GM18517 (cell line): ENCODE results near the gene TAL1.

Experiments used
- ATAC-seq: cut with Tn5 transposase; IDR thresholded peaks from one replicate; pipeline ENCODE4 v1.9.1; 2021; ENCODE audit warnings: mild to moderate bottlenecking, moderate library complexity; ENCODE audit not compliant: unreplicated experiment

Gene TAL1

DNA sequence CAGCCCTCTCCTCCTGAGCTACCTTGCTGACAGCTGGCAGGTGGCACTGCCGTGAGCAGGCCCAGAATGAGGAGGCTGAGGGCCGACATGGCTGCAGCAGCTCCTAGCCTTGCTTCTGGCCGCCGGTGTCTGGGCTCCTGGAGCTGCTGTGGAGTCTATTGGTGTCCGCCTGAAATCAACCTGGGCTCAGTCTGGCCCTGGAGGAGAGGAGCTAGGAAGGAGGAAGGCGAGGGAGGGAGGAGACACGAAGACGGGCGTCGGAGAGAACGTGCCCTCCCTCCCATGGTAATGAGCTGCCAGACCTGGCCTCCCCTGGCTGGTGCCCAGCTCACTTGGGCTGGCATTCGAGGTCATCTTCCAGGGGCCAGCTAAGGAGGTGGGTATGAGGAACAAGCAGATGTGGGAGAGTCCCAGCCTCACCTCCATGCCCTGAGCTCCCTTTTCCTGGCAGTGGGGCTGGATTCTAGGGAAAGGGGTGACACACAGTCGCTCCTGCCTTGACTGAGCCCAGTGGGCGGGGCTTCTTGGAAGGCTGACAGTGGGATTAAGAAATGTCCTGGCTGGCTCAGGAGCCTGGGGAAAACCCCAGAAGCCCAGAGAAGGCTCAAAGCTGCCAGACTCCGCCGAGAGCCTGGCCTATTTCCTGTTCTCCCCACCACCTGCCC lies 42.0 kb downstream of the TAL1 start, which contains the start of gene PDZK1IP1:
TSS of gene PDZK1IP1 (minus strand) at position 193 of the 665 bp plus-strand sequence. CDS start at position 89, 104 bp downstream.
- ATAC-seq = no peak

DNA sequence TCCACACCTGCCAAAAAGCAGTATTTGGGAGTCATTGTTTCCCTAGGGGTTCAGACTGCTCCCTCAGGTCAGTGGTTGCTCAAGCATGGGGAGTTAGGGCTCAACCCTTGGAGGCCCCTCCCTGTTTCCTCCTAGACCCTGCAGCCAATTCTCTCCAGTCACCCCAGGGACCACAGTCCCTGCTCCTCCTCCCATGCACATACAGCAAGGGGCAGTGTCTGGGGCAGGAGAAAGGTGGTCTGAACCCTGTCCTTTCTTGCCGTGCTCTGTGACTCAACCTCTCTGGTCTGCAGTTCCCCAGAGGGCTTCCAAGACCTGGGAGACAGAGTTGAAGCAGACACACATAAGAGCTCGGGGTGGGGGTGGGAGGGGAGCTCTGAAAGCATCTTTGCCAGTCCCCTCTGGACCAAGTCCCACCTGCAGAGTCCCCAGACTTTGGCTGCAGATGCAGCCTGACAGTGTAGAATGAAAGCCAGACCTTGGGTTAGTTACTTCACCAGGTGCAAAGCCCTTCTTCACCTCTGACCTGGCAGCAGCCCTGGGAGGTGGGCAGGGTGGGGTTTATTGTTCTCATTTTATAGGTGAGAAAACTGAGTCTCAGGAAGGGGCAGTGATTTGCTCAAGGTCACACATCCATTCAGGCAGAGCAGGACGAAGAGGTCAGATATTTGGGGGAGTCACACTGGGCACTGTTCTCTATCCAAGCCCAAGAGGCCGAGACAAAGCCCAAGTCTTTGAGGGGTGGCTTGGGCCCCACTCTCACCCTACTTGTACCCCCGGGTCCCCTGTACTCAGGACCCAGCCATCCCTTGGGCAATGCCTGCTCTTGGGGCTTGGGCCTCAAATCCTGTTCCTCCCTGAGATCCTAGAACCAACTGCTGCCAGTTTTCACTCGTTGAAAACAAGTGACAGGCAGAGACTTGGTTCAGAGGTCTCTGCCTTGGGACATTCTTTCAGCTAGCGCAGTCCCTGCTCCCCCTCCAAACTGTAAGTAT lies 42.9 kb downstream of the TAL1 start:
- ATAC-seq = no peak

DNA sequence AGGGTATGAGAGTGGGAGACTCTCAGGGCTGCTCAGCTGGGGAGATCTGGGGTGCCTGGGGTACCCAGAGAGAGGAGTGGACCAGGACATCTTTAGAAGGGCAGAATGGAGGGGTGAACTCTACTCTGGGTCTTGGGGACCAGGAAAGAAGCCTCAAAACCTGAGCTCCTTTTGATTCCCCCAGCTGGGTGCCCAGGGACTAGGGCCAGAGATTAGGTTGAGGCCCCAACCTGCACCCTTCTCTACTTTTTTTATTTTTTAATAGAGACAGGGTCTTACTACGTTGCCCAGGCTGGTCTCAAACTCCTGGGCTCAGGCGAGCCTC lies 44.1 kb downstream of the TAL1 start:
- ATAC-seq = no peak

GRCh38 chr1:47187231-47187925 lies 44.6 kb downstream of the TAL1 start:
- ATAC-seq = no peak

DNA sequence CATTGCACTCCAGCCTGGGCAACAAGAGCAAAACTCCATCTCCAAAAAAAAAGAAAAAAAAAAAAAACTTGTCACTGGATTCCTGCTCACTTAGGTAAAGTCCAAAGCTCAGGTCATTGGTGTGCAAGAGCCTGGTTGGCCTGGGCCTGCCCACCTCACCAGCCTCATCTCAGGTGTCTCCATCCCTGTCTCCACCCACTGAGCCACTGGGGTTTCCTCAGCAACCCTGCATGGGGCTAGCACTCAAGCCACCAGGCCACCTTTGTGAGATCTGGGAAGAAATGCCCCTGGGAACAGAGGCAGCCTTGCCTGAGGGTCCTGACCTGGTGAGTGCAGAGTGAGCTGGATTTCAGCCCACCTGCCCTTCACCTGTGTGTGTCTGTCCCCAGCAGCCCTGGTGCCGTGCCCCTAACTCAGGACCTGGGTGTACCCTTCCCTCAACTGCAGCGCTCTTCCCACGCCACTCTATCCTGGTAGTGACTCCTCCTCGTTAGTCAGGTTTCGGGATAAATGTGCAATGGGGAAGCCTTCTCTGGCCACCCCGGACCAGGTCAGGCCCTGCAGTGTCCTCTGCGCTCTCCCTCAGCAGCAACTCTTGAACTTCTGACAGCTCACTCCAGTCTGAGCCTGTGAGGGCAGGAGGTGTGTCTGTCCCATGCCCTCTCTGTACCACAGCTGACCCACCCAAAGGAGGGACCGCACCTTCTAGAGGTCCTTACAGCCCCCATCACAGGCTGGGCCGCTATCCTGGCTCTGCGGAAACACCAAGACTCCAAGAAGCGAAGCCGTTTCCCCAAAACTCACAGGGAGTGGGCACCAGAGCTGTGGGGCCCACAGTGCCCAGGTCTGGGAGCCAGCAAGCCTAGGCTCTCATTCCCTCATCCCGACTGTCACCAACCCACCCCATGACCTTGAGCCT lies 45.5 kb downstream of the TAL1 start:
- no peak for ATAC-seq

GRCh38 chr1:47184822-47185677 lies 47.0 kb downstream of the TAL1 start:
- no peak for ATAC-seq

- no peak for ATAC-seq
These were observed 47.8 kb downstream of the TAL1 start for GRCh38 chr1:47184090-47184821.

DNA sequence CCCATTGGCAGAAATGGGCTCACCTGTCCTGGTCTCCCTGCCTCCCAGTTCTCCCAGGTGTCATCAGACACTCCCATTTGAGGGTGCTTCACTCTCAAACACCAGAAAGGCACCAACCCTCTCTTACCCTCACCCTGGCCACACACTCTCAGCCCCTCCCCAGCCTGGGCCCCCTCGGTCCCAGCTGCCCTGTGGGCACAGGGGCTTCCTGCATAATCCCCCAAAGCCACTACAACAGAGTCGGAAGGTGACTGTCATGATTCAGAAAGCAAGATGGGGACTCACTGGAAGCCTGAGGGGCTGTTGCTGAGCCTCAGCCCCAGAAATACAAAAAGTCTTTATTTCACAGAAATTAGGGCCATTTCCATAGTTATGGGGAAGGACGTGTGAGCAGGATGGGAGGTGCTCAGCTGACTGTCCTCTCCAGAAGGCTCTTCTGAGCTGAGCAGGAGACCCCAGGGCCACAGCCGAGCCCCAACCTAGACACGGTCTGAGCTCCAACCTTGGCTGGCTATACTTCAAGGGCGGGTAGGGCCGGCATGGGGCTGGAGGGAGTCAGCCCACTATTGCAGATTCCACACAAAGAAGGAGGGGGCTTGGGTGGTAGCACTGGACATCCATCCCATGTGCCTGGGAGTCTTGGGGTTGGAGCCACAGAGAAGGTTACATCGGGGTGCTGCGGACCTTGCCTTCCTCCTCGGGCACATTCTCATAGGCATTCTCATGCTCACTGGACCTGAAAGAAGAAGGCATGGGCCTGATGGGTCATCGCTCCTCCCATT lies 48.5 kb downstream of the TAL1 start:
- no peak for ATAC-seq

DNA sequence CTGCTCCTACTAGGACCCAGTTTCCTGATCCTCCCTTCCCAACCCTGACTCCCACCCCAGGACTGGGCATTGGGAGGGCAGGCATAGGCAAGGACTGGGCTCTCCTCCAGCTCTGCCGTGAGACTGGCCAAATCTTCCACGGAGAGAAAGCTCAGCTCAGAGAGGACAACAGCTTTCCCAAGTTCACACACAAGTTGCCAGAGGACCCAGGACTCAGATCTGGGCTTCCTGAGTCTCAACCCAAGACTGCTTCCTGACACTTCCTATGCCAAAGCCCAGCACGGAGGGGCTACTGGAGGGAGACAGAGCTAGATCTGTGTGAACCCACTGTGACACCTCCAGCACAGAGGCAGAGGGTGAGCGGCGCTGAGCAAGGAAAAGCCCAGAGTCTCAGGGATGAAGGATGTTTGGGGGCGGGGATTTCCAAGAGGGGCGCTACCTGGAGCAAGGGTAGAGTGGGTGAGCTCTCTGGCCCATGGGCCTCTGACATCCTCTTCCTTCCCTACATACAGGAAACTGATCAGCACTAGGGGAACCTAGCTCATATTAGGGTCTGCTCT lies 49.3 kb downstream of the TAL1 start:
- no peak for ATAC-seq

DNA sequence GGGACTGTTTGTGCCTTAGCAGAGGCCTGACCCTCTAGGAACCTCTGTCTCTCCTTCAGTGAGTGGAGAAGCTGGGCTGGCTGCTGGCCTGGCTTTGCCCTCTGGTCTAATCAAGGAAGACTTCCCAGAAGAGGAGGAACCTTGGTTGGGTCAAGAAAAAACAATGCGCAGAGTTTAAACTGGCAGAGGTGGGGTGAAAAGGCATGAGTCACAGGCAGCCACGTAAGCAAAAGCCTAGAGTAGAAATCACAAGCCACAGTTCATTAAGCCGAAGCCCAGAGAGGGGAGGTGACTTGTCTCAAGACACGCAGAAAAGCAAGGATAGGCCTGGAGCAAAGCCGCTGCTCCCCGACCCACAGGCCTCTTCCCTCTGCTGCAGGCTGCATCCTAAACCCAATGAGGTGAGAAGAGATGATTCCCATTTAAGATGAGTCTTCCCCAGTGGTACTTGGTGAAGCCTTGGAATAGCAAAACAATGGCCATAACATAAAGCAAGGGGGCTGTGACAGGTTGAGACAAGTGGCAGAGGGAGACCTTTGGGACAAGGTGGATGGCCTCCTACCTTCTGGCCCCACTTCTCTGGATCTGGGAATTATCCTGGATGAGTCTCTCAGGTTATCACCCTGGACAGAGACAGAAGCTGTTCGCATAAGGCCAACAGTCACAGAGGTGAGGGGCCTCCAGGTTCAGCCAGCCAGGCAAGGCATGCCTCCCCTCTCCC lies 49.9 kb downstream of the TAL1 start:
- ATAC-seq = no peak

DNA sequence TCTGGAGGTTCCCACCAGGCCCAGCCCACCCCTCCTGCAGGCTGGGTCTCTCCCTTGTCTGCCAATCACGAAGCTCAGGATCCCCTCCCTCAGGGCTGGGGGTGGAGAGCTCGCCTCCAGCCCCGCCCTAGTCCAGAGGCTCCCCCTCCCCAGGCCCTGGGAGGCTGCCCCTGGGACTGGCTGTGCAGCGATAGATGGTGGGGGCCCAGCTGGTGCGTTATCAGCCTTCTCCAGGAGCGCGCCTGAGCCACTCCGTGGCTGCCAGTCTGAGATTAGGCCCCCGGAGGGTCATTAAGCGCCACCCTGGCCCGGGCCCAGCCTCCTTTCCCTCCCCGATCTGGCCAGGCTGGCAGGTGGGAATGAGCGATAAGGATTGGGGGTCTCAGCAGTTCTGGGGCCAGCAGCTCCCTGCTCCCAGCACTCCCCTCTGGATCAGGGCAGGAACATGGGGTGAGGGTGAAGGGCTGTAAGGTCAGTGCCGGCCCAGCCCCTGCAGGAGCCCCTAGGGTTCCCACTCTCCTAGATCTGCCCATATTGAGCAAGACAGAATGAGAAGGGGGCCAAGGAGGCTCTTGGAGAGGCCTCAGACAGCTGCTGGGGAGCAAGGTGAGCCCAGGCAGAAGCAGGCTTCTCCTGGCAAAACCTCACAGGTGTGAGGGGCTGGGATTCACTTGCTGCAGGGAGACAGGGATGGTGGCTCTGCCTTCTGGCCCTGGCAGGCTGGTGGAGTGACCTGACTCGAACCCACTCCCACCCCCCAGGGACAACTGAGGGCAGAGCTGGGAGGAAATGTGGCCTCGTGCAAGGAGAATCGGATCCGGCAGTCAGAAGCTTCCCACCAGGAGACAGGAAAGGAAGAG lies 50.7 kb downstream of the TAL1 start:
- ATAC-seq = no peak

DNA sequence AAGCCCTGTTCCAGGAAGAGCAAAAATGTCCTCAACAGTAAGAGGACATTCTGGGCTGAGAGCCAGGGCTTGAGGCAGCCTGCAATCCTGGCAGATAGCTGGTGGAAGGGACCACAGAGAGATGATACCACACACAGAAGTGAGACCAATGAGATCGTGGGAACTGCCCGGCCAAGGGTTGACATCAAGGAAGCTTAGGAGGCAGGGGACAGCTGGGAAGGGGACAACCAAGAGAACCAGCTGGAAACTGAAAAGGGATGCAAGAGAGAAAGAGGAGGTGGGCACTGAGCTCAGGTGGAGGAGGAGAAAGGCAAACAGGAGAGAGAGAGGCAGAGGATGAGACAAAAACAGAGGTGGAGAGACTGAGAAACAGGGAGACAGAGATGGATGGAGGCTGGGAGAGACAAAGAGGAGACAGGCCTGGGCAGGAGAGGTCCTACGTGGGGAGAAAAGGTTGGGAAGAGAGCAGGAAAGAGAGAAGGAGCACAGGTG lies 51.4 kb downstream of the TAL1 start:
- no peak for ATAC-seq

DNA sequence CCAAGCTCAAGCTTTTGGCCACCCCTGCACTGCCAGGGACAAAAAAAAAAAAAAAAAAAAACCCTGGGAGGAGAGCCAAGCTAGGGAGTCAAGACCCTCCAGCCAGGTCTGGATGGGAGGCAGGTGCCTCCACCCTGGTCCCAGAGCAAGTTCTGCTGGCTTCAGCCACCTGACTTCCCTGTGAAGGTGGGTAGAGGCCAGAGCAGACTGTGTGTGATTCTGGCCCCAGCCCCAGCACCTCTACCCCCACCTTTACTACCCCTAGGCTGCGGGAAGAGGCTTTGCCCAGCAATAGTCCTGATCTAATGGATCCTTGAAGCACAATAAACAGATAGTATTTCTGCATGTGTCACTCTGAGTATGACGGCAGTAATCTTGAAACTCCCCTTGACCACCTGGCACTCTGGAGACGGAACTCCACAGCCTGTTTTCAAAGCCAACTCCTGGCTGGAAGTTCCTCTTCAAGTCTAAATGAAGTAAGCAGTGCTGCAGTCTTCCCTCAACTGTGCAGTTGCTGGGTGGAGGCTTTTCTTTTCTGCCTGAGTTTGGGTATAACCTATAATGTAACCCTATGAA lies 51.9 kb downstream of the TAL1 start:
- no peak for ATAC-seq

- peak; percentile 82 for ATAC-seq
These were observed 52.7 kb downstream of the TAL1 start for GRCh38 chr1:47179017-47179987.

DNA sequence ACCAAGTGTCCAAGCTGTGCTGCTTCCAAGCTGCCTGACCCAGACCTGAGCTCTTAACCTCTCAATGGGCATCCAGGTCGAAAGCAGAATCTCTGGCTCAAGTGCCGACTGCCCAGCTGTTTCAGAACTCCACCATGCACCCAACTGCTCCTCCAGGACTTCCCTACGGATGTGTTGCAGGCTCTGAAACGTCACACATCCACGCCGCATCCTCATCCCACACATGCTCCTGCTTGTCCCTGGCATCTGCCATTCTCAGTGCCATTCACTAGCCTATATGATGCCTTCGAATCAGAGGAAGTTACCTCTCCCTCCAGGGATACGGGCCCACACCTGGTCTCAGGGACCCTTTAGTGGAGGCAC lies 53.4 kb downstream of the TAL1 start:
- no peak for ATAC-seq
